DOHH2 (cell line): ENCODE data around the gene CALY.

Source experiments
- H3F3A ChIP-seq: fragments of 200-600 bp; sonication (generic), shearing (Covaris generic); 2 replicates; pipeline ENCODE4 v1.6.0; 2016; ENCODE audit warnings: antibody characterized with exemption, mild to moderate bottlenecking; ENCODE audit not compliant: control insufficient read depth, insufficient read depth
- H3K27ac ChIP-seq: fragments of 200-600 bp; sonication (generic); 2 replicates; pipeline ENCODE4 v1.5.1; 2014; ENCODE audit warnings: low read depth, mild to moderate bottlenecking, low read length, moderate library complexity
- H3K27me3 ChIP-seq: fragments of 200-600 bp; sonication (generic); 2 replicates; pipeline ENCODE4 v1.6.1; 2014; ENCODE audit warnings: mild to moderate bottlenecking, low read length, mixed read lengths; ENCODE audit not compliant: control insufficient read depth
- H3K36me3 ChIP-seq: fragments of 200-600 bp; sonication (generic); 2 replicates; pipeline ENCODE4 v1.6.1; 2014; ENCODE audit warnings: mild to moderate bottlenecking, low read length, moderate library complexity, mixed read lengths; ENCODE audit not compliant: control insufficient read depth
- H3K4me1 ChIP-seq: fragments of 200-600 bp; sonication (generic); 2 replicates; pipeline ENCODE4 v1.6.1; 2014; ENCODE audit warnings: mild to moderate bottlenecking, low read length, mixed read lengths; ENCODE audit not compliant: control insufficient read depth
- H3K4me2 ChIP-seq: fragments of 200-600 bp; sonication (generic); 2 replicates; pipeline ENCODE4 v1.6.0; 2014; ENCODE audit warnings: mild to moderate bottlenecking, low read length, moderate library complexity
- H3K4me3 ChIP-seq: fragments of 200-600 bp; sonication (generic); 2 replicates; pipeline ENCODE4 v1.5.1; 2014; ENCODE audit warnings: mild to moderate bottlenecking, low read length, mixed read lengths
- H3K79me2 ChIP-seq: fragments of 200-600 bp; sonication (generic); 2 replicates; pipeline ENCODE4 v1.6.1; 2014; ENCODE audit warnings: mild to moderate bottlenecking, low read length, mixed read lengths; ENCODE audit not compliant: control insufficient read depth
- H3K9me2 ChIP-seq: fragments of 200-600 bp; sonication (generic); replicated peaks from 2 replicates; pipeline ENCODE4 v1.6.1; 2014; ENCODE audit warnings: mild to moderate bottlenecking, low read length, mixed read lengths; ENCODE audit not compliant: control insufficient read depth
- H3K9me3 ChIP-seq: fragments of 200-600 bp; sonication (generic); 2 replicates; pipeline ENCODE4 v1.6.1; 2014; ENCODE audit warnings: antibody characterized with exemption, low read length, mixed read lengths; ENCODE audit not compliant: control insufficient read depth, insufficient read depth
- H4K20me1 ChIP-seq: fragments of 200-600 bp; sonication (generic); 2 replicates; pipeline ENCODE4 v1.6.0; 2014; ENCODE audit warnings: low read depth, mild to moderate bottlenecking, antibody characterized with exemption, low read length, moderate library complexity; ENCODE audit not compliant: control insufficient read depth, insufficient read depth
- EZH2phosphoT487 ChIP-seq: fragments of 200-600 bp; sonication (generic); IDR thresholded peaks from 2 replicates; pipeline ENCODE4 v1.6.1; 2017; ENCODE audit warnings: borderline replicate concordance, mild to moderate bottlenecking, antibody characterized with exemption, low read length, moderate library complexity, mixed read lengths
- TF ChIP-seq, protein P1 (sequence below): fragments of 200-600 bp; sonication (generic); IDR thresholded peaks from one replicate; pipeline ENCODE4 v1.5.1; 2014; ENCODE audit warnings: antibody characterized with exemption, mild to moderate bottlenecking, low read depth, low read length; ENCODE audit not compliant: poor library complexity, severe bottlenecking

CALY gene

DNA sequence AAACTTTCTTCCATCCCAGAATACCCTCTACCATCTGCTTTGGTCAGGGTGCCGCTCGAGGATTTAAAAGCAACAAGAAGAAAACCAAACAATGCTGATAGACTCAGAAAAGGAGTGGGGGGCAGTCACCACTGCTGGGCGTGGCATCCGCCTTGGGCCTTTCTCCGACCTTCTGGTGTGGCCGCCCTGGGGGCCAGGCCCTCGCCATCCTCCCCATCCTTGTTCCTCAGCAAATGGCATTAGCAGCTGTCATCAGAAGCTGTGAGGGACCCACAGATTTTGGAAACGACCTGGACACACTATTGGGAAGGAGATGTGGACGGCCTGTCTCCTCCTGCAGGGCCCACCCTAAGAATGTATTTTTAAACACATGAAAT is 23.9 kb downstream of the CALY start:
- Histone ChIP-seq H3K4me1 (peaks cover 12% of the 10 kb centered on the region), H3K27ac (no peak overlapping the region), H3F3A (no peaks in the 10 kb centered on the region), H3K79me2 (peaks cover 15% of the 10 kb centered on the region), H3K27me3 (no peaks in the 10 kb centered on the region), H4K20me1 (peaks cover 7% of the 10 kb centered on the region), H3K9me2 (no peaks in the 10 kb centered on the region), H3K4me3 (no peak overlapping the region), H3K4me2 (no peak overlapping the region), H3K9me3 (no peaks in the 10 kb centered on the region), H3K36me3 (peaks cover 39% of the 10 kb centered on the region)
- TF ChIP-seq, protein P1, sequence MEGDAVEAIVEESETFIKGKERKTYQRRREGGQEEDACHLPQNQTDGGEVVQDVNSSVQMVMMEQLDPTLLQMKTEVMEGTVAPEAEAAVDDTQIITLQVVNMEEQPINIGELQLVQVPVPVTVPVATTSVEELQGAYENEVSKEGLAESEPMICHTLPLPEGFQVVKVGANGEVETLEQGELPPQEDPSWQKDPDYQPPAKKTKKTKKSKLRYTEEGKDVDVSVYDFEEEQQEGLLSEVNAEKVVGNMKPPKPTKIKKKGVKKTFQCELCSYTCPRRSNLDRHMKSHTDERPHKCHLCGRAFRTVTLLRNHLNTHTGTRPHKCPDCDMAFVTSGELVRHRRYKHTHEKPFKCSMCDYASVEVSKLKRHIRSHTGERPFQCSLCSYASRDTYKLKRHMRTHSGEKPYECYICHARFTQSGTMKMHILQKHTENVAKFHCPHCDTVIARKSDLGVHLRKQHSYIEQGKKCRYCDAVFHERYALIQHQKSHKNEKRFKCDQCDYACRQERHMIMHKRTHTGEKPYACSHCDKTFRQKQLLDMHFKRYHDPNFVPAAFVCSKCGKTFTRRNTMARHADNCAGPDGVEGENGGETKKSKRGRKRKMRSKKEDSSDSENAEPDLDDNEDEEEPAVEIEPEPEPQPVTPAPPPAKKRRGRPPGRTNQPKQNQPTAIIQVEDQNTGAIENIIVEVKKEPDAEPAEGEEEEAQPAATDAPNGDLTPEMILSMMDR, result no peak
- TF ChIP-seq EZH2phosphoT487, result no peak

DNA sequence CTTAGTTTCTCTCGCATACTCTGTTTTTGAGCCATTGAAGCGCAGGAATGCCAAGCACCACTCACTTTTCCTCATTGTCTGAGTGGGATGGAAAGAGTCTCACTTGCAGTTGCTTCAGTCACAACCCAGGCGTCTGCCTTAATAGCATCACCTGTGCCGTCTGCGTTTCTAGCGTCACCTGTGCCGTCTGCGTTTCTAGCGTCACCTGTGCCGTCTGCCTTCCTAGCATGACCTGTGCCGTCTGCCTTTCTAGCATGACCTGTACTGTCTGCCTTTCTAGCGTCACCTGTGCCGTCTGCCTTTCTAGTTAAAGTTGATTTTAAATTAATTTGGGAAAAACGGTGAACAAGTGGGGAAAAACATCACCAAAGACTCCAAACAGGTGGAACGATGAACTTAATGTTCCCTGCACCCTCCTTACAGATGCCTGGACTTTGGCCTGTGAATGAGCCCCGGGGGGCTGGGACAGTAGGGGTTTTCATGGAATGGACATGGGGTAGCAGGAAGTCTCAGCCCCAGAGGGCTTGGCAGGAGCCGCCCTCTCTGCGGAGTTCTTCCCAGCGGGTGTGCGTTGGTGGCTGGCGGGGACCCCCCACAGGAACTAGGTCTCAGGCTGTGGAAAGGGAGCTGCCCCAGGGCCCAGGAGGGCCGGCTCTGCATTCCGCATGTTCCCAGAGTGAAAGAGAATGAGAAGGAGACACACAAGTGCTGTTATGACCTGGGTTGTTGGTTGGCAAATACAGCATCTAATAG is 24.5 kb downstream of the CALY start:
- Histone ChIP-seq H3K4me2 (no peak overlapping the region), H3K9me2 (no peaks in the 10 kb centered on the region), H3K79me2 (peaks cover 20% of the 10 kb centered on the region), H3K27me3 (no peaks in the 10 kb centered on the region), H3F3A (no peaks in the 10 kb centered on the region), H3K4me1 (peaks cover 17% of the 10 kb centered on the region), H3K4me3 (no peak overlapping the region), H3K27ac (no peak overlapping the region), H4K20me1 (peaks cover 11% of the 10 kb centered on the region), H3K36me3 (peaks cover 39% of the 10 kb centered on the region), H3K9me3 (no peaks in the 10 kb centered on the region)
- no peak for TF ChIP-seq EZH2phosphoT487
- TF ChIP-seq, protein P1, result no peak

DNA sequence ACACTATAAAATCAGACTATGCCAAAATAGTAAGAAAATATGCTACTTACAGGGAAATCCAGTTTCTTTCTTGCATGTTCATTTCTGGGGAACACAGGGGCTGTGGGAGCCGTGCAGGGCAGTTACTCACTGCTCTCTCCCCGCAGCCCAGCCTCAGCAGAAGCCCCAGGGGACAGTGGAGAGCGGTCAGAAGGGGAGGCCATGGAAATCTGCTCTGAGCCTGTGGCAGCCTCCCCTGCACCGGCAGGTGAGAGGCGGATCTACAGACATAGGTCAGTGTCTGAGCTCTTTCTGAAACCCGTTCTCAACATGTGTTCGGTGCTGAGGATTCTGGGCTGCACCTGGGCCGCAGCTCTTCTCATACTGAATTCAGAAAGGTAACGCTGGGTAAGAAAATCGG is 25.1 kb downstream of the CALY start:
- Histone ChIP-seq H3K4me2 (no peak overlapping the region), H3K9me2 (no peaks in the 10 kb centered on the region), H3K27ac (no peak overlapping the region), H4K20me1 (peaks cover 16% of the 10 kb centered on the region), H3K4me1 (peaks cover 21% of the 10 kb centered on the region), H3K36me3 (peaks cover 39% of the 10 kb centered on the region), H3K4me3 (no peak overlapping the region), H3K27me3 (no peaks in the 10 kb centered on the region), H3K9me3 (no peaks in the 10 kb centered on the region), H3F3A (no peaks in the 10 kb centered on the region), H3K79me2 (peaks cover 27% of the 10 kb centered on the region)
- TF ChIP-seq, protein P1, result no peak
- no peak for TF ChIP-seq EZH2phosphoT487
